ENCODE data around the gene SNX13.
A peak's percentile ranks its signal among the peaks of the same experiment; 100 is the strongest.

SNX13 gene

GRCh38 chr7:17944720-17945119 is 4.4 kb upstream of the SNX13 start:
- DNase-seq (ENCODE audit: low read depth in 2 of 2), result no peak

DNA sequence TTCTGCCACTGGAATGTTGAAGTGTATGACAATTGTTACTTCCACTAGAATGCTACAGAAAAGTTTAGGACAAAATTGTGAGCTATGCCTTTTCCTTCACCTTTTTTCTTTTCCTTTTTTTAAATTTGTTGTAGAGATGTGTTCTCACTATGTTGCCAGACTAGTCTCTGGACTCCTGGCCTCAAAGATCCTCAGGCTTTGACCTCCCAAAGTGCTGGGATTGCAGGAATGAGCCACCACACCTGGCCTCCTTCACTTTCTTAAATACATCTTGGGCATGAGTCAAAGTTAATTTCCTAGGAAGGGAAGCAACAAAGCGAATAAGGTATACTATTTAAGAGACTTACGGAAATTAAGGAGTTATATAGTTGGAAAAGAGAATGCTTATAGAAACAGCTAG is 2.7 kb upstream of the SNX13 start:
- no peak for DNase-seq (ENCODE audit: low read depth in 2 of 2)

DNA sequence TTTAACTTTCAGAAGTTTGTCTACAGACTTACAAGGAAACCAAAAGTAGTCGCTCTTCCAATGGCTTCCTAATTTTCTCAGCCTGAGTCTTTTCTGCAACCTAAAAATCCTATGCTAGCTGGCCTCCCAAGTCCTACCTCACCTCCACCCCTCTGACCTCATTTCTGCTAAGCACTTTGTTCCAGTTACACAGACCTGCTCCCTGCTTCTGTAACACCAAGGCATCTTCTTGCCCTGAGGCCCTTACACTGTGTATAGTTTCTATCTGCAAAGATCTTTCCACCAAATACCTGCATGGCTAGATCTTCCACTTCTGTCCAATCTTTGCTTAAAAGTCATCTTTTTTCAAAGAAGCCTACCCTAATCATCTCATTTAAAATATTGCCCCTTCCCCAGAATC is 1.9 kb upstream of the SNX13 start:
- DNase-seq (ENCODE audit: low read depth in 2 of 2), result no peak

GRCh38 chr7:17940951-17941431 is 697 bp upstream of the SNX13 start:
- no peak for DNase-seq (ENCODE audit: low read depth in 2 of 2)

DNA sequence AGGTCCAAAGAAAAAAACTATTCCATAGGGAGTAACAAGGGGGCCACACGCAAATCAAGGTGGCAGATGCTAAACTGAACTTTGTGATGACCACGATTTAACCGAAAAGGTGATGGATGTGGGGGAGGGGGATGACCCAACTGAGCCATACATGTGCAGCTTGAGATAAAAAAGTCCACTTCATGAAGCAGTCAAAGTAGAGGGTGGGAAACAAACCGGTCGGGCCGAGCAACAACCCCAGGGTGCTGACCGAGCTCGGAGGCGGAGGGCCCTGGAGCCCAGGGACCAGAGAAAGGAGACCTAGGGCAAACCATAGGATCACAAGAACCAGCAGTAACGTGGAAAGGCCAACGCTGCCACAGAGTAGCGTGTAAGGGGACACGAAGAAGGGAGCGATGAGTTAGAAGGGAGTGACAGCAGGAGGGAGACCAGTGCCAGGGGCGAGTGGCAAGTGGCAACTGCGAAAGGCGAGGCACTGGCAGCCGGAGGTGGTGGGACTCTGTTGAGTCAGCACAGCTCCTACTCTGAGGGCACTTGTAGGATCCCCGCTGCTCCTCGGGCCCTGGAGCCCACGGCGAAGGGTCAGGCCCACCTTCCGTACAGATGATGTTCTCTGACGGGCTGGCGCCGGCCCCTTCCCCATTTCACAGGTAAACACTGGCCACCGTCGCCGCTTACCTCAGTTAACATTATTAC is 540 bp downstream of the SNX13 start:
- DNase-seq (ENCODE audit: low read depth in 2 of 2), result peak; percentile 16 to 24

DNA sequence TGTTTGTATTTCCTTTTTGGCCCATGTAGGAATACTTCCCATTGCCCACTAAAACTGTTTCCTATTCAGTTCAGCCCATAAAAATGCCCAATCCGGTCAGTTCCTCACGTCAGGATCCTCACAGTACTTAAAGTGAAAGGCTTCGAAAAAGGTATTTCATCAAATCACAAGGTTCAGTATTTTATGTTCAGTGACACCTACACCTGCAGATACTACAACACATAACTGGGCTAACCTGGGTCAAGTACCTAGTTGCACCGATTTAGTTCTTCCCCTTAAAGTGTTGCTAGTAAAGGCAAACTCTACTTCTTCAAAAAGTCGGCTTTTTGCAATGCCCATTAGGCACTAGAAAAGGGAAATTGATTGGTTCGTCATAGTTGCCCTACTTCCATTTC is 1.1 kb downstream of the SNX13 start:
- no peak for DNase-seq (ENCODE audit: low read depth in 2 of 2)

- no peak for DNase-seq (ENCODE audit: low read depth in 2 of 2)
Observed at GRCh38 chr7:17937506-17938120, 2.7 kb downstream of the SNX13 start.

DNA sequence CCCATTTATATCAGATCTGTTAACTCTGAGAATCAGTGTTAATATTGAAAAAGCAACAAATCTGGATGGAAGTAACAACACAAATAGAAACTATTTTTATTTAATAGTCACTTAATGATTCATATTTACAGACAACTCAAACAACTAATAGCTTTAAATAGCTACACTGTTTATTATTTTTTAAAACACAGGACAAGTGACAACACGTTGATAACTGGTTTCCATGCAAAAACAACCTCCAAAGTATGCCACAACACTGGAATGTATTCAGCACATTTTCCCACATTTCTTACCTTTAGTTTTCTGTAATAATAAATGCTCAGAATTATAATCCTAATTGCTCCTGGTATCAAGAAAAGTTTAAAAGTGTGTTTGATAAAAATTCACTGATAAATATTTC is 4.0 kb downstream of the SNX13 start:
- DNase-seq (ENCODE audit: low read depth in 2 of 2), result no peak

DNA sequence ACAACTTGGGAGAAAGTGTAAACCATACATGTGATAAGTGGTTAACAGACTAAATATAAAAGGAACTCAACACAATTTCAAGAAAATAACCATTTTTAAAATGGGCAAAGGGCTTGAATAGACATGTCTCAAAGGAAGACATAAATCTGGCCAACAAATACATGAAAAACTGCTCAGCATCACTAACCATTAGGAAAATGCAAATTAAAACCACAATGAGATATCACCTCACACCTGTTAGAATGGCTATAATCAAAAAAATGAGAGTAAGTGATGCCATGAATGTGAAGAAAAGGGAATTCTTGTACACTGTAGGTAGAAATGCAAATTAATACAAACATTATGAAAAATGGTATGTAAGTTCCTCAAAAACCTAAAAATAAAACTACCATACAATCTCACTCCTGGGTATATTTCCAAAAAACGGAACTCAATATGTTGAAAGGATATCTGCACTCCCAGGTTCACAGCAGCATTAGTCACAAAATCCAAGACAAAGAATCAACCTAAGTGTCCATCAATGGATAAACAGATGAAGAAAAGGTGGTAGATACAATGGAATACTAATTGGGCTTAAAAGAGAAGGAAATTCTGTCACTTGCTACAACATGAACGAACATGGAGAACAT is 5.6 kb downstream of the SNX13 start:
- no peak for DNase-seq (ENCODE audit: low read depth in 2 of 2)

- no peak for DNase-seq (ENCODE audit: low read depth in 2 of 2)
Observed at GRCh38 chr7:17934094-17934493, 6.2 kb downstream of the SNX13 start.

GRCh38 chr7:17932770-17933169 is 7.5 kb downstream of the SNX13 start:
- DNase-seq (ENCODE audit: low read depth in 2 of 2), result no peak

- DNase-seq (ENCODE audit: low read depth in 2 of 2), result no peak
Observed at GRCh38 chr7:17931069-17931468, 9.2 kb downstream of the SNX13 start.

GRCh38 chr7:17930546-17930945 is 9.7 kb downstream of the SNX13 start:
- no peak for DNase-seq (ENCODE audit: low read depth in 2 of 2)

DNA sequence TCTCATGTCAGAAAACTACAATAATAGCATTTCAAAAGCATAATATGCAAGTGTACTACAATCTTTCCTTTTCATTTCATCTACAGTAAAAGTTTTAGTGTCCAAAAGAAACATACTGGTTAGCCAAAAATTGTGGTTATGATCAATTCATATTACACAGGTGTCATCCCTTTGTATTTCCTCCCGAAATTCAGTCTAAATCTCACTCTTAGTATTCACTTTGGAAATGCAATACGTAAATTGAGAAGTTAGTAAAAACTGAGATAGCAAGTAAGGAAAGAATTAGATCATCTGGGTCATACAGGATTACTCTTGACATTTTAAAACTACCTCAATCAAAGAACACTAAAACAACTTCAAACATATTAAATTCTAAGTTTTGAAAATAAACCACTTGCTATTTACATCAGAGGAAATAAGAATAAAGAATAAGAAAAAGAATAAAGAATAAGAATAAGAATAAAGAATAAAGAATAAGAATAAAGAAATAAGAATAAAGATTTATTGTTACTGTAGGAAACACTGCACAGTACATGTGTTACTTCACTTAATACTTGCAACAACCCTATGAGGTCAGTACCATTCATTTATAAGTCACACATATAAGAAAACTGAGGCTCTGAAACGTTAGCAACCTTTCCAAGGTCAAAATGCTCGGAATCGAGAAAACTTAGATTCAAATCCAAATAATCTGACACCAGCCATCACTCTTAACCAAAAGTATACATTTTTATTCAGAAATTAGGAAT is 10.5 kb downstream of the SNX13 start:
- DNase-seq (ENCODE audit: low read depth in 2 of 2), result no peak

DNA sequence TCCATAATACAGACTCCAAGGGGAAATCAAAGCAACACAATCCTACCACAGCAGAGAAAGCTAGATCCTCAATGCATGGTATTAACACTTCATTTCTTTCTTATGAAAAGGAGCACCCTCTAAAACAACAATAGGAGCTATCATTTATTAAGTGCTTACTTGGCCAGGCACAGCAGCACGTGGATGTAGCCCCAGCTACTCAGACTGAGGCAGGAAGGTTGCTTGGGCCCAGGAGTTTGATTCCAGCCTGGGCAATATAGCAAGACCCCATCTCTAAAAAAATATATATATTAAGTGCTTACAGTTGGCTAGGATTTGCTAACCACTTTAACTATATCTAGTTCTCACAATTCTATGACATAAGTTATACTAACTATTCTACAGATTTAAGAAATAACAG is 12.2 kb downstream of the SNX13 start:
- DNase-seq (ENCODE audit: low read depth in 2 of 2), result no peak

DNA sequence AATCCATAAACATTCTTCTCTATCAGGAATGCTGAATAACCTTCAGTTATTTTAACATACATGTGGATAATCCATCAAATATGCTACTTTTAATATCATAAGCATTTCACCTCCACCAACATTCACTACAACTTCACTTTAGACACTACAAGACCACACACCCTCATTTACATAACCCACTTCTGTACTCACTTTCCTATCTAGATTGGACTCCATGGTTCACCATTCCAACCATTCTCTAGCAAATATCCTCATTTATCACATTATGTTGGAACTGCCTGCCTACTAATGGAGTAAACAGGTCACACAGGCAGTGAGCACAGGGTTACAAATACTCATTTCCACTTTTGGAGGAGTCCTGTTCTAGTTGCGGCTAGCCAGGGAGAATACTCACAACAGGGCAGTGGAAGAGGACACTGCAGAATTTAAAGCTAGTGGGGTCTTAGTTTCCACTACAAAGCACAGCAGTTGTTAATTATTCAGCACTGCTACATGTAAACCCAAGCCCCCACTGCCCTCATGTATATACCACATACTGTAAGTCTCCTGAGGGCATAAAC is 18.4 kb downstream of the SNX13 start:
- DNase-seq (ENCODE audit: low read depth in 2 of 2), result no peak

GRCh38 chr7:17917842-17918241 is 22.5 kb downstream of the SNX13 start:
- DNase-seq (ENCODE audit: low read depth in 2 of 2), result no peak

- DNase-seq (ENCODE audit: low read depth in 2 of 2), result no peak
Observed at GRCh38 chr7:17916786-17917185, 23.5 kb downstream of the SNX13 start.

GRCh38 chr7:17915796-17916195 is 24.5 kb downstream of the SNX13 start:
- DNase-seq (ENCODE audit: low read depth in 2 of 2), result no peak

DNA sequence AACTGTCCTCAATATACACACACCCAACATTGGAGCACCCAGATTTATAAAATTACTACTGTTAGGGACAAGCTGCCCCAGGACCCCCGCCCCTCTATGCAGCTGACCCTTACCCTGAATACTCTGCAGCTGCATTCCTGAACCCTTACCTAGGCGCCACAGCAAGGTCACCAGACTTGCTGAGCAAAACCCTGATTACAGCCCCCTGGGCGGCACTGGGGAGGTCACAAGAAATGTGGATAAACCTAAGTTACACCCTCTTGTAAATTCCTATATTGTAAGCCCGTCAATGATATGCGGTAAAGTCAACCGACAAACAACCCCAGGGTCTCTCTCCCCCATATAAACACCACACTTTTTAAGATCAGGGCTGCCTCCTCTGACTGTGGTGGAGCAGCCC is 25.1 kb downstream of the SNX13 start:
- no peak for DNase-seq (ENCODE audit: low read depth in 2 of 2)

- no peak for DNase-seq (ENCODE audit: low read depth in 2 of 2)
Observed at GRCh38 chr7:17913250-17913649, 27.0 kb downstream of the SNX13 start.

- no peak for DNase-seq (ENCODE audit: low read depth in 2 of 2)
Observed at GRCh38 chr7:17912536-17913235, 27.6 kb downstream of the SNX13 start.
